ENCODE measurements around the gene UGT8.
"Not testable (repeated sequence)": the region's sequence is repeated elsewhere in the genome, so short reads cannot be mapped to it uniquely, and the experiment has no call there.

Gene UGT8

GRCh38 chr4:114603497-114603896, 4.9 kb downstream of the UGT8 start:
- no peak for DNase-seq (ENCODE audit: low spot score)

GRCh38 chr4:114606245-114606644, 7.6 kb downstream of the UGT8 start:
- no peak for DNase-seq (ENCODE audit: low spot score)

GRCh38 chr4:114607056-114607455, 8.4 kb downstream of the UGT8 start:
- DNase-seq (ENCODE audit: low spot score) = no peak

GRCh38 chr4:114613560-114613959, 15.0 kb downstream of the UGT8 start:
- DNase-seq (ENCODE audit: low spot score) = no peak

GRCh38 chr4:114615435-114615834, 16.8 kb downstream of the UGT8 start:
- DNase-seq (ENCODE audit: low spot score) = no peak

GRCh38 chr4:114616036-114616435, 17.4 kb downstream of the UGT8 start:
- DNase-seq (ENCODE audit: low spot score) = not testable (repeated sequence)

- DNase-seq (ENCODE audit: low spot score) = no peak
Observed at GRCh38 chr4:114626196-114626595, 27.6 kb downstream of the UGT8 start.

- DNase-seq (ENCODE audit: low spot score) = no peak
Observed at GRCh38 chr4:114636192-114636935, 37.8 kb downstream of the UGT8 start.

- no peak for DNase-seq (ENCODE audit: low spot score)
Observed at GRCh38 chr4:114642173-114642780, 43.7 kb downstream of the UGT8 start.

GRCh38 chr4:114649908-114650307, 51.3 kb downstream of the UGT8 start:
- DNase-seq (ENCODE audit: low spot score) = no peak

- no peak for DNase-seq (ENCODE audit: low spot score)
Observed at GRCh38 chr4:114653675-114654074, 55.1 kb downstream of the UGT8 start.

- no peak for DNase-seq (ENCODE audit: low spot score)
Observed at GRCh38 chr4:114654592-114654991, 56.0 kb downstream of the UGT8 start.

GRCh38 chr4:114658179-114658578, 59.6 kb downstream of the UGT8 start:
- DNase-seq (ENCODE audit: low spot score) = no peak

- DNase-seq (ENCODE audit: low spot score) = no peak
Observed at GRCh38 chr4:114658776-114659175, 60.2 kb downstream of the UGT8 start.

- peak; percentile 74 for DNase-seq (ENCODE audit: low spot score)
Observed at GRCh38 chr4:114659386-114660008, 60.9 kb downstream of the UGT8 start.

- no peak for DNase-seq (ENCODE audit: low spot score)
Observed at GRCh38 chr4:114663083-114663482, 64.5 kb downstream of the UGT8 start.

GRCh38 chr4:114668577-114668976, 70.0 kb downstream of the UGT8 start:
- no peak for DNase-seq (ENCODE audit: low spot score)

GRCh38 chr4:114670733-114671132, 72.1 kb downstream of the UGT8 start:
- not testable (repeated sequence) for DNase-seq (ENCODE audit: low spot score)

- no peak for DNase-seq (ENCODE audit: low spot score)
Observed at GRCh38 chr4:114673306-114673705, 74.7 kb downstream of the UGT8 start.

GRCh38 chr4:114674080-114674479, 75.5 kb downstream of the UGT8 start:
- no peak for DNase-seq (ENCODE audit: low spot score)

GRCh38 chr4:114677346-114677979, 78.9 kb downstream of the UGT8 start:
- no peak for DNase-seq (ENCODE audit: low spot score)

- DNase-seq (ENCODE audit: low spot score) = no peak
Observed at GRCh38 chr4:114684462-114684861, 85.9 kb downstream of the UGT8 start.

GRCh38 chr4:114688059-114688458, 89.5 kb downstream of the UGT8 start:
- no peak for DNase-seq (ENCODE audit: low spot score)
